Smooth muscle cell (in vitro differentiated cells): ENCODE measurements around the gene SH3RF2. TPM values are rescaled to one million over a fixed set of nuclear protein-coding genes. Genes with fewer than 3 reads are reported as not detected.

ENCODE experiments used
- DNase-seq: peaks from one replicate; lab custom pipeline; 2025; ENCODE audit not compliant: unreplicated experiment; lab: John Stamatoyannopoulos, UW
- H2AFZ ChIP-seq: fragments of 200-600 bp; sonication (generic); 2 replicates; pipeline ENCODE4 v1.6.0; 2016; ENCODE audit warnings: antibody characterized with exemption, low read depth, mild to moderate bottlenecking
- H3F3A ChIP-seq: fragments of 200-600 bp; sonication (generic); 2 replicates; pipeline ENCODE4 v1.6.0; 2017; ENCODE audit warnings: antibody characterized with exemption, low read depth
- H3K27ac ChIP-seq: fragments of 200-600 bp; sonication (generic); 2 replicates; pipeline ENCODE4 v1.5.1; 2016; ENCODE audit warnings: low read depth, mild to moderate bottlenecking
- H3K27me3 ChIP-seq: fragments of 200-600 bp; sonication (generic); 2 replicates; pipeline ENCODE4 v1.6.1; 2016; ENCODE audit warnings: low read depth, mild to moderate bottlenecking
- H3K36me3 ChIP-seq: fragments of 200-600 bp; sonication (generic); 2 replicates; pipeline ENCODE4 v1.5.1; 2016; ENCODE audit warnings: low read depth
- H3K4me1 ChIP-seq: fragments of 200-600 bp; sonication (generic); 2 replicates; pipeline ENCODE4 v1.5.1; 2016; ENCODE audit warnings: low read depth
- H3K4me2 ChIP-seq: fragments of 200-600 bp; sonication (generic); 2 replicates; pipeline ENCODE4 v1.6.0; 2016; ENCODE audit warnings: mild to moderate bottlenecking
- H3K4me3 ChIP-seq: fragments of 200-600 bp; sonication (generic); 2 replicates; pipeline ENCODE4 v1.5.1; 2016; ENCODE audit warnings: mild to moderate bottlenecking
- H3K79me2 ChIP-seq: fragments of 200-600 bp; sonication (generic); 2 replicates; pipeline ENCODE4 v1.6.0; 2016; ENCODE audit warnings: low read depth, mild to moderate bottlenecking
- H3K9ac ChIP-seq: fragments of 200-600 bp; sonication (generic); 2 replicates; pipeline ENCODE4 v1.6.0; 2016; ENCODE audit warnings: low read depth
- H3K9me3 ChIP-seq: fragments of 200-600 bp; sonication (generic); replicated peaks from 2 replicates; pipeline ENCODE4 v1.5.1; 2016; ENCODE audit warnings: low read depth
- H4K20me1 ChIP-seq: fragments of 200-600 bp; sonication (generic); 2 replicates; pipeline ENCODE4 v1.6.0; 2016; ENCODE audit warnings: low read depth
- CTCF ChIP-seq: fragments of 200-600 bp; sonication (generic); IDR thresholded peaks from 2 replicates; pipeline ENCODE4 v1.5.1; 2017; ENCODE audit warnings: borderline replicate concordance, mild to moderate bottlenecking, antibody characterized with exemption; ENCODE audit not compliant: insufficient read depth, poor library complexity, severe bottlenecking
- WGBS: methylation state at CpG from one replicate; pipeline ENCODE4 v1.1.7; 2016; ENCODE audit warnings: low lambda C conversion rate; 5-methylcytosine and 5-hydroxymethylcytosine counted together
- polyA plus RNA-seq: library from polyadenylated mRNA; unstranded; fragments of >200 nt; fragmentation: Nextera tagmentation; extraction: Ambion mirVana; gene quantifications from 2 replicates; pipeline ENCODE4 v1.2.1, GENCODE V29; 2016
- total RNA-seq: library from RNA; depleted of rRNA; stranded (reverse); fragments of >200 nt; gene quantifications from 2 replicates; pipeline ENCODE4 v1.2.3, GENCODE V29; 2014

Gene SH3RF2
- total and polyA plus RNA-seq, 2 experiments from 2014 or later, result 1.0 to 2.0 TPM

- Histone ChIP-seq H3K4me1 (peaks cover 7% of the 10 kb centered on the region), H3F3A (peaks cover 18% of the 10 kb centered on the region), H3K4me2 (peak overlapping the region; percentile 44), H3K36me3 (no peaks in the 10 kb centered on the region), H3K79me2 (no peaks in the 10 kb centered on the region), H3K27me3 (no peaks in the 10 kb centered on the region), H4K20me1 (no peaks in the 10 kb centered on the region), H3K27ac (peak overlapping the region; percentile 5), H3K4me3 (no peak overlapping the region), H3K9me3 (no peaks in the 10 kb centered on the region), H2AFZ (no peak overlapping the region), H3K9ac (no peak overlapping the region)
- DNase-seq, result no peak
- 43% methylated on average over 7 of the region's 7 CpGs for WGBS
- TF ChIP-seq CTCF, result no peak
Observed at GRCh38 chr5:145976431-145977155, 40.2 kb downstream of the SH3RF2 start.

- Histone ChIP-seq H3K4me3 (no peak overlapping the region), H3K79me2 (no peaks in the 10 kb centered on the region), H3K9ac (no peak overlapping the region), H3K4me2 (no peak overlapping the region), H3K27ac (no peak overlapping the region), H3K27me3 (peaks cover 4% of the 10 kb centered on the region), H2AFZ (no peak overlapping the region), H3K9me3 (no peaks in the 10 kb centered on the region), H3F3A (peaks cover 18% of the 10 kb centered on the region), H3K36me3 (no peaks in the 10 kb centered on the region), H4K20me1 (no peaks in the 10 kb centered on the region), H3K4me1 (peaks cover 8% of the 10 kb centered on the region)
- DNase-seq, result no peak
- no peak for TF ChIP-seq CTCF
- 92% methylated on average over 3 of the region's 3 CpGs for WGBS
Observed at GRCh38 chr5:145978171-145978570, 41.8 kb downstream of the SH3RF2 start.

- H3K4me1 ChIP-seq, result peaks cover 8% of the 10 kb centered on the region
- 29% methylated on average over 1 of the region's 1 CpG for WGBS
- no peak overlapping the region for H3K4me3 ChIP-seq
- H3K4me2 ChIP-seq, result no peak overlapping the region
- peaks cover 4% of the 10 kb centered on the region for H3K27me3 ChIP-seq
- peaks cover 18% of the 10 kb centered on the region for H3F3A ChIP-seq
- H3K36me3 ChIP-seq, result no peaks in the 10 kb centered on the region
- DNase-seq, result no peak
- TF ChIP-seq CTCF, result no peak
- H3K79me2 ChIP-seq, result no peaks in the 10 kb centered on the region
- no peak overlapping the region for H2AFZ ChIP-seq
- no peak overlapping the region for H3K9ac ChIP-seq
- no peaks in the 10 kb centered on the region for H4K20me1 ChIP-seq
- H3K9me3 ChIP-seq, result no peaks in the 10 kb centered on the region
- no peak overlapping the region for H3K27ac ChIP-seq
Observed at GRCh38 chr5:145978708-145979107, 42.3 kb downstream of the SH3RF2 start.
